Measurements from ENCODE around the gene SCNN1A. TPM values are rescaled to one million over a fixed set of nuclear protein-coding genes. Genes with fewer than 3 reads are reported as not detected.

Gene SCNN1A
- total and polyA plus RNA-seq, 2 of the 4 experiments (the other 2 are of a cell fraction) = 0.41 TPM; not detected in 1

DNA sequence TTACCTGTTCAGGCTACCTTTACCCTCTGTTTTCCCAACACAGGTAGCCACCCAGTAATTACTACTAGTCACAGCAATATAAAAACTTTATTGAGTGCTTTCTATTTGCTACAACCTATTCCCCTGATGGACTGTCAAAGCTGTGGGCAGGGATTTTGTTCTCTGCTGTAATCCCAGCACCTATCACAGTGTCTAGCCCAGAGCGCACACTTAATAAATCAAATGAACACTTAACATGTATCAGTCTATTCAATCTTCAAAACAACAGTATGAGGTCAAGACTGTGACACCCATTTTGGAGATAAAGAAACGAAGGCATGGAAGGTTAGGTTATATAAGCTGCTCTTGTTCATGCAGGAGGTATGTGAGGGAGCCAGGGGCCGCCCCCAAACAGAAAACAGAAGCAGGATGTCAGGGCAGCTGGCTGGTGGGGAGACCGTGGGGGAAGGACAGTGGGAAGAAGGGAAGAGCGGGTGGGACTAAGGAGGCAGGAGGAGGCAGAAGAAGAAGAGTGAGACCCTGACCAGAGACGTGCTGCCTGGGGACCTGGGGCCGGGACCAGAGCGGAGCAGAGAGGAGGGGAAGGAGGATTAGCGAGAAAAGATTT lies 35.2 kb downstream of the SCNN1A start:
- H2BK20ac ChIP-seq (ENCODE audit: low read depth, low read length) = 0 out of 2 replicates have a peak overlapping the region, but pooled peaks have one; percentile 11
- H2AFZ ChIP-seq (replicated peaks; ENCODE audit: low read length, poor library complexity) = no peak overlapping the region
- in situ Hi-C loops (cut with MboI; ENCODE audit: low sequenced_read_pairs) = no loop called here
- ATAC-seq (ENCODE audit: low read depth) (peak; percentile 10), DNase-seq (peak; percentile 85)
- ChIA-PET POLR2A (ENCODE audit: unreplicated experiment) (interaction anchor here (1.2 kb wide), 1 partner anchor 194 kb away, joined by 3 read pairs; no protein-coding TSS in a partner anchor), CTCF (no interaction called here)
- H3K14ac ChIP-seq (replicated peaks; ENCODE audit: low read depth, low read length) = peak overlapping the region; percentile 97
- intact Hi-C loops (cut with micrococcal nuclease) = loop anchor here (2.0 kb wide), 1 partner anchor 83 kb away; no protein-coding TSS in a partner anchor
- H2AK9ac ChIP-seq (replicated peaks; ENCODE audit: low read depth, low read length, poor library complexity) = peak overlapping the region; percentile 98
- H3K27ac ChIP-seq (ENCODE audit: insufficient read depth, low read length) = peak overlapping the region; percentile 98
- H3K23ac ChIP-seq (ENCODE audit: low read depth, low read length) = peak overlapping the region; percentile 100
- peak overlapping the region; percentile 90 for H3K18ac ChIP-seq (ENCODE audit: low read depth, low read length)
- H3K9ac ChIP-seq (ENCODE audit: low read depth, low read length) = peak overlapping the region; percentile 99
- no peaks in the 10 kb centered on the region for H3K27me3 ChIP-seq (ENCODE audit: control insufficient read depth, insufficient read depth, low read length)
- H3K56ac ChIP-seq (ENCODE audit: extremely low read depth, insufficient read depth, low read length) = peak overlapping the region; percentile 97
- peak overlapping the region; percentile 99 for H3K4ac ChIP-seq (ENCODE audit: low read depth, low read length)
- peak overlapping the region; percentile 86; the same call in 1 of the 3 replicates for H2BK15ac ChIP-seq (ENCODE audit: low read depth, low read length)
- H4K91ac ChIP-seq (ENCODE audit: insufficient read depth, low read depth, low read length) = peak overlapping the region; percentile 98
- H3K4me1 ChIP-seq (ENCODE audit: control insufficient read depth, insufficient read depth, low read length) = peaks cover 44% of the 10 kb centered on the region
- H3K79me1 ChIP-seq (ENCODE audit: low read depth in 1 of 2, low read length in 2 of 2) = peaks cover 6 to 66% of the 10 kb centered on the region in 2 experiments; a peak in 2 of 4 replicates
- H2BK5ac ChIP-seq (ENCODE audit: low read depth, low read length, poor library complexity, severe bottlenecking) = peak overlapping the region; percentile 98
- dilution Hi-C loops (cut with HindIII; ENCODE audit: low sequenced_read_pairs, unreplicated experiment) = no loop called here
- H2BK120ac ChIP-seq (ENCODE audit: low read depth, low read length) = peak overlapping the region; percentile 82
- peak overlapping the region; percentile 86 for H3K4me3 ChIP-seq (ENCODE audit: insufficient read depth, low read depth, low read length)
- H4K20me1 ChIP-seq (ENCODE audit: insufficient read depth, low read length) = peaks cover 58% of the 10 kb centered on the region
- H3K9me3 ChIP-seq (ENCODE audit: control insufficient read depth, insufficient read depth, low read length) = no peaks in the 10 kb centered on the region
- BruUV-seq (replicated peaks) = no TSS peak
- peak overlapping the region; percentile 96 for H3K4me2 ChIP-seq (ENCODE audit: low read depth, low read length)
- H3K9me1 ChIP-seq (ENCODE audit: insufficient read depth, low read length) = peaks cover 33% of the 10 kb centered on the region
- H4K8ac ChIP-seq (ENCODE audit: low read depth in 2 of 2, low read length in 2 of 2) = peak overlapping the region; percentile 94 to 95
- peak overlapping the region; percentile 98 for H2AK5ac ChIP-seq (ENCODE audit: low read depth, low read length)
- peak overlapping the region; percentile 78 for H4K5ac ChIP-seq (ENCODE audit: low read depth, low read length)
- WGBS, 2 experiments (ENCODE audit: extremely low coverage in 2 of 2, insufficient read length in 1 of 2) = 0% methylated on average over 5 of the region's 9 CpGs; no CpG with 5 or more reads in 1 of the 2 experiments
- H3K36me3 ChIP-seq (ENCODE audit: control insufficient read depth, insufficient read depth, low read length) = peaks cover 15% of the 10 kb centered on the region; the same call in 1 of the 2 replicates
- TF ChIP-seq RFX5 (IDR thresholded peaks at IDR 0.05; ENCODE audit: low read depth, low read length) = no peak
- TF ChIP-seq, protein P1, sequence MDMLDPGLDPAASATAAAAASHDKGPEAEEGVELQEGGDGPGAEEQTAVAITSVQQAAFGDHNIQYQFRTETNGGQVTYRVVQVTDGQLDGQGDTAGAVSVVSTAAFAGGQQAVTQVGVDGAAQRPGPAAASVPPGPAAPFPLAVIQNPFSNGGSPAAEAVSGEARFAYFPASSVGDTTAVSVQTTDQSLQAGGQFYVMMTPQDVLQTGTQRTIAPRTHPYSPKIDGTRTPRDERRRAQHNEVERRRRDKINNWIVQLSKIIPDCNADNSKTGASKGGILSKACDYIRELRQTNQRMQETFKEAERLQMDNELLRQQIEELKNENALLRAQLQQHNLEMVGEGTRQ (IDR thresholded peaks at IDR 0.05; ENCODE audit: low read depth, low read length) = no peak
- no peak for TF ChIP-seq FOS (IDR thresholded peaks at IDR 0.05; ENCODE audit: low read depth, low read length)
- no peak for TF ChIP-seq SMC3 (IDR thresholded peaks at IDR 0.05; ENCODE audit: low read depth, low read length)
- peak; percentile 74; the same call in 1 of the 2 replicates for TF ChIP-seq MAZ (IDR thresholded peaks at IDR 0.05; ENCODE audit: borderline replicate concordance, low read depth, low read length)
- TF ChIP-seq, protein P2, sequence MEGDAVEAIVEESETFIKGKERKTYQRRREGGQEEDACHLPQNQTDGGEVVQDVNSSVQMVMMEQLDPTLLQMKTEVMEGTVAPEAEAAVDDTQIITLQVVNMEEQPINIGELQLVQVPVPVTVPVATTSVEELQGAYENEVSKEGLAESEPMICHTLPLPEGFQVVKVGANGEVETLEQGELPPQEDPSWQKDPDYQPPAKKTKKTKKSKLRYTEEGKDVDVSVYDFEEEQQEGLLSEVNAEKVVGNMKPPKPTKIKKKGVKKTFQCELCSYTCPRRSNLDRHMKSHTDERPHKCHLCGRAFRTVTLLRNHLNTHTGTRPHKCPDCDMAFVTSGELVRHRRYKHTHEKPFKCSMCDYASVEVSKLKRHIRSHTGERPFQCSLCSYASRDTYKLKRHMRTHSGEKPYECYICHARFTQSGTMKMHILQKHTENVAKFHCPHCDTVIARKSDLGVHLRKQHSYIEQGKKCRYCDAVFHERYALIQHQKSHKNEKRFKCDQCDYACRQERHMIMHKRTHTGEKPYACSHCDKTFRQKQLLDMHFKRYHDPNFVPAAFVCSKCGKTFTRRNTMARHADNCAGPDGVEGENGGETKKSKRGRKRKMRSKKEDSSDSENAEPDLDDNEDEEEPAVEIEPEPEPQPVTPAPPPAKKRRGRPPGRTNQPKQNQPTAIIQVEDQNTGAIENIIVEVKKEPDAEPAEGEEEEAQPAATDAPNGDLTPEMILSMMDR (conservative IDR thresholded peaks at IDR 0.05; ENCODE audit: low read depth, low read length) = no peak
- no peak for TF ChIP-seq RAD21 (IDR thresholded peaks at IDR 0.05; ENCODE audit: low read length)
- TF ChIP-seq POLR2A (IDR thresholded peaks at IDR 0.05; ENCODE audit: low read depth, low read length) = peak; percentile 78
- no peak for TF ChIP-seq ELK1 (IDR thresholded peaks at IDR 0.05; ENCODE audit: borderline replicate concordance, low read depth, low read length)
- no peak for TF ChIP-seq MAFK (IDR thresholded peaks at IDR 0.05; ENCODE audit: low read depth, low read length)
- TF ChIP-seq BHLHE40 (IDR thresholded peaks at IDR 0.05; ENCODE audit: low read depth, low read length) = no peak
- no peak for TF ChIP-seq NFE2L2 (IDR thresholded peaks at IDR 0.05; ENCODE audit: low read depth, low read length)
- TF ChIP-seq CEBPB (IDR thresholded peaks at IDR 0.05; ENCODE audit: low read depth, low read length) = no peak
- TF ChIP-seq RCOR1 (IDR thresholded peaks at IDR 0.05; ENCODE audit: insufficient replicate concordance, low read length) = peak; percentile 68
- peak; percentile 51; the same call in 1 of the 2 replicates for TF ChIP-seq MXI1 (IDR thresholded peaks at IDR 0.05; ENCODE audit: borderline replicate concordance, low read depth, low read length)

All from IMR-90 (cell line).